ENCODE measurements around the gene ZNF830.

DNA sequence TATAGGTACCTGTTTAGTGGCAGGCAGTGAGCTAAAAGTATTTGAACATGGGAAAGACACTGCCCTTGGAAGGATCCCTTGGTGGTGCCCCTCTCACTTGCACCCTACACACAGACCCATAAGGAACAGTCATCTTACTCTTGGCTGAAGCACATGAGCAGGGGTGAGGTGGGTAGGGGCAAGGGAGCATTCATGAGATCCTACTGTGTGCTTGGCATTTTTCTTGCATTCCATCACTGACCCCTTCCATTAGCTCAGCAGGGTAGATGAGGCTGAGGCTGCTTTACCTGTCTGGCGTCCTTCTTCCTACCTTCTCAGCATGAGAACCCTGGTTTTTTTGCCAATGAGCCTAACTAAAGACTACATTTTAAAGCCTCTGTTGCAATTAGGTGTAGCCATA lies 48.3 kb upstream of the ZNF830 start:
- TF ChIP-seq EZH2phosphoT487 (IDR thresholded peaks at IDR 0.05; ENCODE audit: borderline replicate concordance, low read length) (no peak), CTCF (IDR thresholded peaks at IDR 0.05; ENCODE audit: low read depth, low read length, poor library complexity, severe bottlenecking) (no peak)

Data from DOHH2 (cell line).